ENCODE data around the gene FBXL16.

Gene FBXL16

DNA sequence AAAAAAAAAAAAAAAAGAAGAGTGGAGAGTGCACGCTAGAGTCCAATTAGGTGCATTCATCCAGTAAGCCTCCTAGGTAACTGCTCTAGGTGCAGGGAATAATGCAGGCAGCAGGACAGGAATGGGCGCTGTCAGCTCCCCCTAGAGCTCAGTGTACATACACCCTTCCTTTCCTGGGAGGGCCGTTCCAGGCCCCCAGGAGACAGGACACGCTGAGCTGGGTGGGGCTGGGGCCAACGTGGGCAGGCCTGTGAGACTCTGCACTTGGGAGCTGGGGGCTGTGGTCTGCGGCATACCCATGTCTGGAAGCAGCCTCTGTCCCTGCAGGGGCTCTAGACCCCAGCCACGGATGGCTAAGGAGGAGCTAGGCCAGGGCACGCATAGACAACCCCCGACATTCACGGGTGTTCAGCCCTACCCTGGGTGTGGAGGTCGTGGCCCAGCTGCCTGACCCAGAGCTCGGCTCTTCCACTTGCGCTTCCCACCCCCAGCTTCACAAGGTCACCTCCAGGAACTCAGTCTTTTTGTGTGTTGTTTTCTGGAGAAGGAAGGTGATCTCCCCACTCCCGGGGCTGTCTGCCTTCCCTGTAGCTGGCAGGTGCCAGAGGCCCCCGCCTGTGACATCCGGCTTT lies 14.3 kb upstream of the FBXL16 start:
- TF ChIP-seq CTCF (IDR thresholded peaks at IDR 0.05; ENCODE audit: borderline replicate concordance, extremely low read depth, low read length, poor library complexity, severe bottlenecking): peak; percentile 51
- no peak for TF ChIP-seq EZH2 (IDR thresholded peaks at IDR 0.05; ENCODE audit: borderline replicate concordance, low read depth, low read length, severe bottlenecking)
- H3K4me1 ChIP-seq (ENCODE audit: insufficient read depth, low read length): peaks cover 68% of the 10 kb centered on the region
- ATAC-seq (ENCODE audit: insufficient read depth, low read depth): peak; percentile 15
- H3K4me3 ChIP-seq (ENCODE audit: low read depth in 1 of 2, low read length in 2 of 2): peak overlapping the region in 1 of 2 experiments; percentile 67; a peak in 2 of 4 replicates
- H3K9ac ChIP-seq (ENCODE audit: low read depth, low read length): peak overlapping the region; percentile 79
- peaks cover 18% of the 10 kb centered on the region for H3K79me2 ChIP-seq (ENCODE audit: insufficient read depth, low read length)
- no peaks in the 10 kb centered on the region for H3K9me3 ChIP-seq (ENCODE audit: insufficient read depth, low read length, severe bottlenecking)
- H3K4me2 ChIP-seq (ENCODE audit: insufficient read depth, low read length): peak overlapping the region; percentile 86
- H3K27ac ChIP-seq (ENCODE audit: low read length): peak overlapping the region; percentile 79
- no peak overlapping the region for H2AFZ ChIP-seq (ENCODE audit: low read depth, low read length)
- peaks cover 12% of the 10 kb centered on the region; the same call in 1 of the 2 replicates for H3K36me3 ChIP-seq (ENCODE audit: insufficient read depth, low read length)
- peaks cover 53% of the 10 kb centered on the region for H4K20me1 ChIP-seq (ENCODE audit: insufficient read depth, low read length)
- peaks cover 6% of the 10 kb centered on the region for H3K27me3 ChIP-seq (ENCODE audit: insufficient read depth, low read length, poor library complexity)
- DNase-seq: peak; percentile 45

DNA sequence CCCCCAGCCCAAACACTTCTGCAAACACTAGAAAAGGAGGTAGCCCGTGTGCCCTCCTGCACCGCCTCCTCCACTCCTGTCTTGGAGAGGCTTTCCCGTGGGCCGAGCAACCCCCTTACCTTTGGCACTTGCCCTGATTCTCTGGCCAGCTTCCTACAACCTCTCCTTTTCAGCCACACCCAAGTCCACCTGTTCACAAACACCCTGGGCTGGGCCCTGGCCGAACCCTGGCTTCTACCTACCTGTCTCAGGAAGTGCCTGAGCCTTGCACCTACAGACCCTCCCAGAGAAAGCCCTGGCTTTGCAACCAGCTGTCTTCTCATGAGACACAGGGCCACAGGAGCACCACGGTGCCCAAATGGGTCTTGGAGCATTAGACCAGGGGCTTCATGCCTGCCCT lies 13.3 kb upstream of the FBXL16 start:
- TF ChIP-seq CTCF (IDR thresholded peaks at IDR 0.05; ENCODE audit: borderline replicate concordance, extremely low read depth, low read length, poor library complexity, severe bottlenecking): no peak
- no peak for TF ChIP-seq EZH2 (IDR thresholded peaks at IDR 0.05; ENCODE audit: borderline replicate concordance, low read depth, low read length, severe bottlenecking)
- H3K27me3 ChIP-seq (ENCODE audit: insufficient read depth, low read length, poor library complexity): peaks cover 6% of the 10 kb centered on the region
- H3K36me3 ChIP-seq (ENCODE audit: insufficient read depth, low read length): peaks cover 12% of the 10 kb centered on the region; the same call in 1 of the 2 replicates
- no peak overlapping the region for H2AFZ ChIP-seq (ENCODE audit: low read depth, low read length)
- peaks cover 77% of the 10 kb centered on the region for H3K4me1 ChIP-seq (ENCODE audit: insufficient read depth, low read length)
- H3K4me3 ChIP-seq (ENCODE audit: low read depth in 1 of 2, low read length in 2 of 2): 0 out of 4 replicates have a peak overlapping the region, but pooled peaks of 1 of the 2 experiments have one; percentile 67
- H3K27ac ChIP-seq (ENCODE audit: low read length): peak overlapping the region; percentile 79
- peaks cover 18% of the 10 kb centered on the region for H3K79me2 ChIP-seq (ENCODE audit: insufficient read depth, low read length)
- no peak for DNase-seq
- H3K9me3 ChIP-seq (ENCODE audit: insufficient read depth, low read length, severe bottlenecking): no peaks in the 10 kb centered on the region
- H3K4me2 ChIP-seq (ENCODE audit: insufficient read depth, low read length): peak overlapping the region; percentile 86
- no peak for ATAC-seq (ENCODE audit: insufficient read depth, low read depth)
- peak overlapping the region; percentile 30 for H3K9ac ChIP-seq (ENCODE audit: low read depth, low read length)
- peaks cover 51% of the 10 kb centered on the region for H4K20me1 ChIP-seq (ENCODE audit: insufficient read depth, low read length)

GRCh38 chr16:718389-718788 lies 12.8 kb upstream of the FBXL16 start:
- Histone ChIP-seq H3K4me1 (ENCODE audit: insufficient read depth, low read length) (peaks cover 77% of the 10 kb centered on the region), H4K20me1 (ENCODE audit: insufficient read depth, low read length) (peaks cover 51% of the 10 kb centered on the region)

More at GRCh38 chr16:718389-718788, 12.8 kb upstream of the FBXL16 start:
- peaks cover 6% of the 10 kb centered on the region for H3K27me3 ChIP-seq (ENCODE audit: insufficient read depth, low read length, poor library complexity)
- no peaks in the 10 kb centered on the region for H3K9me3 ChIP-seq (ENCODE audit: insufficient read depth, low read length, severe bottlenecking)
- H3K27ac ChIP-seq (ENCODE audit: low read length): no peak overlapping the region; the same call in 1 of the 2 replicates
- no peak for TF ChIP-seq CTCF (IDR thresholded peaks at IDR 0.05; ENCODE audit: borderline replicate concordance, extremely low read depth, low read length, poor library complexity, severe bottlenecking)
- no peak for TF ChIP-seq EZH2 (IDR thresholded peaks at IDR 0.05; ENCODE audit: borderline replicate concordance, low read depth, low read length, severe bottlenecking)
- no peak overlapping the region for H2AFZ ChIP-seq (ENCODE audit: low read depth, low read length)
- 0 out of 2 replicates have a peak overlapping the region, but pooled peaks have one; percentile 86 for H3K4me2 ChIP-seq (ENCODE audit: insufficient read depth, low read length)
- H3K4me3 ChIP-seq (ENCODE audit: low read depth in 1 of 2, low read length in 2 of 2): no peak overlapping the region
- DNase-seq: no peak
- peaks cover 12% of the 10 kb centered on the region; the same call in 1 of the 2 replicates for H3K36me3 ChIP-seq (ENCODE audit: insufficient read depth, low read length)
- ATAC-seq (ENCODE audit: insufficient read depth, low read depth): no peak
- H3K9ac ChIP-seq (ENCODE audit: low read depth, low read length): peak overlapping the region; percentile 30; the same call in 1 of the 2 replicates
- H3K79me2 ChIP-seq (ENCODE audit: insufficient read depth, low read length): peaks cover 18% of the 10 kb centered on the region
